PC-9 (cell line): ENCODE data around the gene POU4F3. TPM values are rescaled to one million over a fixed set of nuclear protein-coding genes. Genes with fewer than 3 reads are reported as not detected.

Source experiments
- BruUV-seq: library from RNA; stranded (reverse); fragments of 400-500 nt; replicated peaks from 2 replicates; lab custom pipeline; 2021; lab: Mats Ljungman, UMichigan
- CTCF ChIA-PET: fragments of 300-600 bp; sonication (Branson Sonifier 250); formaldehyde crosslinking; loops from one replicate; lab custom pipeline; 2022; ENCODE audit warnings: antibody characterized with exemption; lab: Charles Lee
- POLR2A ChIA-PET: fragments of 300-600 bp; sonication (Branson Sonifier 250); formaldehyde crosslinking; loops from one replicate; lab custom pipeline; 2022; ENCODE audit warnings: antibody characterized with exemption; ENCODE audit not compliant: unreplicated experiment; lab: Charles Lee
- DNase-seq, 2 experiments: peaks; one replicate each; pipeline versions ENCODE4 v3.0.0 to v3.0.0-alpha.2; 2015 to 2022; ENCODE audit warnings: mixed read lengths in 1 of 2
- H2AFZ ChIP-seq: fragments of 200-600 bp; sonication (generic); 2 replicates; pipeline ENCODE4 v1.8.1; 2017; ENCODE audit warnings: antibody characterized with exemption
- H3F3A ChIP-seq: fragments of 200-600 bp; sonication (generic); 2 replicates; pipeline ENCODE4 v1.8.1; 2017; ENCODE audit warnings: antibody characterized with exemption, mild to moderate bottlenecking, low read depth; ENCODE audit not compliant: insufficient read depth
- H3K27ac ChIP-seq: fragments of 200-600 bp; sonication (generic); 2 replicates; pipeline ENCODE4 v1.6.1; 2016; ENCODE audit warnings: mixed run types
- H3K27me3 ChIP-seq: fragments of 200-600 bp; sonication (generic); 2 replicates; pipeline ENCODE4 v1.6.1; 2016; ENCODE audit warnings: low read depth, mixed run types; ENCODE audit not compliant: insufficient read depth
- H3K36me3 ChIP-seq: fragments of 200-600 bp; sonication (generic); 2 replicates; pipeline ENCODE4 v1.6.1; 2016; ENCODE audit warnings: low read depth, mixed run types
- H3K4me1 ChIP-seq: fragments of 200-600 bp; sonication (generic); replicated peaks from 2 replicates; pipeline ENCODE4 v1.6.1; 2016; ENCODE audit warnings: mixed run types; ENCODE audit not compliant: insufficient read depth
- H3K4me2 ChIP-seq: fragments of 200-600 bp; sonication (generic); 2 replicates; pipeline ENCODE4 v1.6.1; 2017; ENCODE audit warnings: mixed run types
- H3K4me3 ChIP-seq: fragments of 200-600 bp; sonication (generic); 2 replicates; pipeline ENCODE4 v1.6.1; 2016; ENCODE audit warnings: mixed run types
- H3K79me2 ChIP-seq: fragments of 200-600 bp; sonication (generic); 2 replicates; pipeline ENCODE4 v1.6.1; 2017; ENCODE audit warnings: low read depth, mixed run types
- H3K9me2 ChIP-seq: fragments of 200-600 bp; sonication (generic); 2 replicates; pipeline ENCODE4 v1.8.1; 2017; ENCODE audit warnings: mild to moderate bottlenecking; ENCODE audit not compliant: insufficient read depth
- H3K9me3 ChIP-seq: fragments of 200-600 bp; sonication (generic); 2 replicates; pipeline ENCODE4 v1.8.1; 2016; ENCODE audit warnings: low read depth; ENCODE audit not compliant: insufficient read depth
- H4K20me1 ChIP-seq: fragments of 200-600 bp; sonication (generic); 2 replicates; pipeline ENCODE4 v1.8.1; 2017; ENCODE audit not compliant: insufficient read depth
- EZH2 ChIP-seq: fragments of 200-600 bp; sonication (generic); IDR thresholded peaks from 2 replicates; pipeline ENCODE4 v1.8.0; 2017; ENCODE audit warnings: antibody characterized with exemption, low read depth
- intact Hi-C: fragments of 100-400 bp; cut with micrococcal nuclease; formaldehyde crosslinking; loops from one replicate; pipeline ENCODE4 v1.10.0; 2022; ENCODE audit not compliant: unreplicated experiment
- total RNA-seq: library from RNA; stranded (reverse); gene quantifications from 2 replicates; pipeline ENCODE4 v1.2.3, GENCODE V29; 2021
- TF ChIP-seq, protein P1 (sequence below): fragments of 200-600 bp; sonication (generic); conservative IDR thresholded peaks from 2 replicates; pipeline ENCODE4 v1.6.1; 2017; ENCODE audit warnings: mixed run types, antibody characterized with exemption, mild to moderate bottlenecking, moderate library complexity

Gene POU4F3
- total RNA-seq, 1 experiment from 2014 or later, result not detected

DNA sequence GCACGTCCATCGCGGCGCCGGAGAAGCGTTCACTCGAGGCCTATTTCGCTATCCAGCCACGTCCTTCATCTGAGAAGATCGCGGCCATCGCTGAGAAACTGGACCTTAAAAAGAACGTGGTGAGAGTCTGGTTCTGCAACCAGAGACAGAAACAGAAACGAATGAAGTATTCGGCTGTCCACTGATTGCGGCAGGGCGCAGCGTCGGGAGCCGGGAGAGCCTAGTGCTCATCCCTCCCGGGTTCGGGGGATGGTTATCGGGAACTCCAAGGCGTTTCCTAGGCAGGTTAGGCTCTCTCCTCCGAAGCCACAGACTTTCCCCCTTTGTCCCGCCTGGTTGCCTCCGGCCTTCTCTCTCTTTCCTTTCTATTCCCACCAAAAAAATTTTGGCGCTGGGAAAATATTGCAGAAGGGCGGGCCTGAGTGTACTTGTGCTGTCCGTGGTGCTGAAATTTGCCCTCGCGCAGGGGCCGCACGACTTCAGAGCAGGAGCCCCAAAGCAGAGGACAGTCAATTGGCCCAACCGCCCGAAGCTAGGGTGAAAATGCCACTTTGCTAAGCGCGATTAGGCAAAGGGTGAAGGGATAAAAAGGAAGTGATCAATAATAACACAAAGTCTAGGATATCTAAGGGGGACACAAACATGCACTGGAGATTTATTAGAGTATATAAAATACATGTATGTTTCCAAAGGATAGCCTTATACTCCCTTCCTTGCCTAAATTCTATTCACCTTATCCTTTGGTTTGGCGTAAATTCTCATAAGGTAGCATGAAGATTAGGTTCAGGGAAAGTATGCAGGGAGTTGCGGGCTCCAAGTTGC, 1.8 kb downstream of the POU4F3 start:
- H3K4me2 ChIP-seq, result no peak overlapping the region
- no peak overlapping the region for H2AFZ ChIP-seq
- H3K27me3 ChIP-seq, result peaks cover 68% of the 10 kb centered on the region
- H3F3A ChIP-seq, result no peaks in the 10 kb centered on the region
- H3K36me3 ChIP-seq, result no peaks in the 10 kb centered on the region
- CTCF ChIA-PET, result no interaction called here
- H3K79me2 ChIP-seq, result no peaks in the 10 kb centered on the region
- H4K20me1 ChIP-seq, result no peaks in the 10 kb centered on the region
- no peaks in the 10 kb centered on the region for H3K4me1 ChIP-seq
- no peak overlapping the region for H3K27ac ChIP-seq
- POLR2A ChIA-PET, result no interaction called here
- intact Hi-C loops, result no loop called here
- H3K9me3 ChIP-seq, result no peaks in the 10 kb centered on the region
- H3K4me3 ChIP-seq, result no peak overlapping the region
- no TSS peak for BruUV-seq
- TF ChIP-seq EZH2, result no peak
- TF ChIP-seq, protein P1, sequence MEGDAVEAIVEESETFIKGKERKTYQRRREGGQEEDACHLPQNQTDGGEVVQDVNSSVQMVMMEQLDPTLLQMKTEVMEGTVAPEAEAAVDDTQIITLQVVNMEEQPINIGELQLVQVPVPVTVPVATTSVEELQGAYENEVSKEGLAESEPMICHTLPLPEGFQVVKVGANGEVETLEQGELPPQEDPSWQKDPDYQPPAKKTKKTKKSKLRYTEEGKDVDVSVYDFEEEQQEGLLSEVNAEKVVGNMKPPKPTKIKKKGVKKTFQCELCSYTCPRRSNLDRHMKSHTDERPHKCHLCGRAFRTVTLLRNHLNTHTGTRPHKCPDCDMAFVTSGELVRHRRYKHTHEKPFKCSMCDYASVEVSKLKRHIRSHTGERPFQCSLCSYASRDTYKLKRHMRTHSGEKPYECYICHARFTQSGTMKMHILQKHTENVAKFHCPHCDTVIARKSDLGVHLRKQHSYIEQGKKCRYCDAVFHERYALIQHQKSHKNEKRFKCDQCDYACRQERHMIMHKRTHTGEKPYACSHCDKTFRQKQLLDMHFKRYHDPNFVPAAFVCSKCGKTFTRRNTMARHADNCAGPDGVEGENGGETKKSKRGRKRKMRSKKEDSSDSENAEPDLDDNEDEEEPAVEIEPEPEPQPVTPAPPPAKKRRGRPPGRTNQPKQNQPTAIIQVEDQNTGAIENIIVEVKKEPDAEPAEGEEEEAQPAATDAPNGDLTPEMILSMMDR, result no peak
- no peaks in the 10 kb centered on the region for H3K9me2 ChIP-seq
- peak in 1 of 2 experiments; percentile 28 for DNase-seq

DNA sequence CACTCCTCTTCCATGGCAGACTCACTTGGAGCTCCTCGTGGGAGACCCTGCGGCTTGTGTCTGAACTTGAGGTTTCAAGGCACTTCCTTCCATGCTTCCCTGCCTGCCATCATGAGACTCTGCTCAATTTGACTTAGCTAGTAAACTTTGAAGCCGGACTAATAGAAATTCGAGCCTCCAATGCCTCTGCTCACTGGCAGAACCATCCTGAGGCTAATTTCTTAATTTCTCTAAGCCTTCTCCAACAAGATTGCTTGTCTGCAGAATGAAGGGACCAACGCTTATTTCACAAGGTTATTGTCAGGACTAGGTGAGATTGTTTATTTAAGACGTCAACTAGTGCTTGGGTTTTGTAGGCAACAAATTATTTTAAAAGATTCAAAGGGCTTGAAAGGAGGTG, 3.2 kb downstream of the POU4F3 start:
- DNase-seq, result no peak
- Histone ChIP-seq H4K20me1 (no peaks in the 10 kb centered on the region), H3F3A (no peaks in the 10 kb centered on the region), H3K4me3 (no peak overlapping the region), H3K9me3 (no peaks in the 10 kb centered on the region), H3K27me3 (peaks cover 55% of the 10 kb centered on the region), H3K9me2 (no peaks in the 10 kb centered on the region), H3K4me2 (no peak overlapping the region), H3K79me2 (no peaks in the 10 kb centered on the region), H2AFZ (no peak overlapping the region), H3K4me1 (no peaks in the 10 kb centered on the region), H3K27ac (no peak overlapping the region), H3K36me3 (no peaks in the 10 kb centered on the region)
- no peak for TF ChIP-seq EZH2
- TF ChIP-seq, protein P1, result no peak
- intact Hi-C loops, result no loop called here
- POLR2A ChIA-PET, result no interaction called here
- CTCF ChIA-PET, result no interaction called here
- no TSS peak for BruUV-seq

DNA sequence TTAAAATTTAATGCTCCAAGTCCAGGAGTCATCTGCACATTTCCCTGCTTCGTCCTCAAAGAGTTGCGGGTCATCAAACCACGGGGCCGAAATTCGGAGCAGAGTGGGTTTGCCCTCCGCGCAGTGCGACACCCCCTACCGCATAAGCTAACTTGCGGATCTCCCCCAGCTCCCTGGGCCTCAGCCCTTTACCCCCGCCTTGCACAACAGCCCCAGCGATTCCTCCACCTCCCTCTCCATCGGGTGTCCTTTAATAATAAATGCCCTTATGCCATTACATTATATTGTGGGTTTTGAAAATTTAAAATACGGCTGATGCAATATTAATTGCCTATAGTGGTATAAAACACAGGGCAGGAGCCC, 3.9 kb downstream of the POU4F3 start:
- TF ChIP-seq EZH2, result no peak
- TF ChIP-seq, protein P1, result no peak
- Histone ChIP-seq H3K9me2 (no peaks in the 10 kb centered on the region), H4K20me1 (no peaks in the 10 kb centered on the region), H3K4me1 (no peaks in the 10 kb centered on the region), H3K36me3 (no peaks in the 10 kb centered on the region), H3K4me3 (no peak overlapping the region), H3K9me3 (no peaks in the 10 kb centered on the region), H3K27me3 (peaks cover 49% of the 10 kb centered on the region), H3K79me2 (no peaks in the 10 kb centered on the region), H2AFZ (no peak overlapping the region), H3K27ac (no peak overlapping the region), H3F3A (no peaks in the 10 kb centered on the region), H3K4me2 (no peak overlapping the region)
- CTCF ChIA-PET, result no interaction called here
- no TSS peak for BruUV-seq
- POLR2A ChIA-PET, result no interaction called here
- DNase-seq, result no peak
- intact Hi-C loops, result no loop called here
